ENCODE data around the gene RANBP3. TPM values are rescaled to one million over a fixed set of nuclear protein-coding genes. Genes with fewer than 3 reads are reported as not detected.

The RANBP3 gene
- total RNA-seq, 4 donors from 2014 or later, result 43.8 to 60.1 (median 45.9) TPM

GRCh38 chr19:5916181-5916708 is 61.7 kb downstream of the RANBP3 start:
- TF ChIP-seq CTCF (IDR thresholded peaks at IDR 0.05), result no peak
- no peak for ATAC-seq (ENCODE audit: low FRiP score)

GRCh38 chr19:5915782-5916165 is 62.2 kb downstream of the RANBP3 start:
- no peak for TF ChIP-seq CTCF (IDR thresholded peaks at IDR 0.05)
- DNase-seq (ENCODE audit: low spot score) (no peak), ATAC-seq (ENCODE audit: low FRiP score) (no peak)

More at GRCh38 chr19:5916181-5916708, 61.7 kb downstream of the RANBP3 start:
- no peak for DNase-seq (ENCODE audit: low spot score)

- DNase-seq (ENCODE audit: low spot score), result no peak
- ATAC-seq (ENCODE audit: low FRiP score), result no peak
- TF ChIP-seq CTCF (IDR thresholded peaks at IDR 0.05), result no peak
Measured at GRCh38 chr19:5914946-5915781, 62.8 kb downstream of the RANBP3 start.

GRCh38 chr19:5914358-5914774 is 63.6 kb downstream of the RANBP3 start:
- DNase-seq (ENCODE audit: low spot score), result no peak
- TF ChIP-seq CTCF (IDR thresholded peaks at IDR 0.05), result no peak
- peak; percentile 11 for ATAC-seq (ENCODE audit: low FRiP score)

GRCh38 chr19:5913739-5914357 is 64.1 kb downstream of the RANBP3 start, which contains the start of gene CAPS:
Gene CAPS, plus strand, starts transcription at chr19:5914254. Its CDS starts 153 bp downstream, at chr19:5914407.
- DNase-seq (ENCODE audit: low spot score), result no peak
- TF ChIP-seq CTCF (IDR thresholded peaks at IDR 0.05), result no peak
- ATAC-seq (ENCODE audit: low FRiP score), result peak; percentile 45

GRCh38 chr19:5911366-5911765 is 66.6 kb downstream of the RANBP3 start:
- TF ChIP-seq CTCF (IDR thresholded peaks at IDR 0.05), result no peak
- DNase-seq (ENCODE audit: low spot score) (no peak), ATAC-seq (ENCODE audit: low FRiP score) (no peak)
